GM19043 (cell line): Measurements from ENCODE around the gene AHR.

ENCODE experiments used
- ATAC-seq: cut with Tn5 transposase; IDR thresholded peaks from one replicate; pipeline ENCODE4 v1.9.1; 2021; ENCODE audit warnings: low read depth; ENCODE audit not compliant: unreplicated experiment

The AHR gene

GRCh38 chr7:17302575-17303142 is 4.2 kb downstream of the AHR start:
- peak; percentile 33 for ATAC-seq

- ATAC-seq: no peak
These were observed 6.5 kb downstream of the AHR start for GRCh38 chr7:17304926-17305325.

- no peak for ATAC-seq
These were observed 7.1 kb downstream of the AHR start for GRCh38 chr7:17305387-17306171.

DNA sequence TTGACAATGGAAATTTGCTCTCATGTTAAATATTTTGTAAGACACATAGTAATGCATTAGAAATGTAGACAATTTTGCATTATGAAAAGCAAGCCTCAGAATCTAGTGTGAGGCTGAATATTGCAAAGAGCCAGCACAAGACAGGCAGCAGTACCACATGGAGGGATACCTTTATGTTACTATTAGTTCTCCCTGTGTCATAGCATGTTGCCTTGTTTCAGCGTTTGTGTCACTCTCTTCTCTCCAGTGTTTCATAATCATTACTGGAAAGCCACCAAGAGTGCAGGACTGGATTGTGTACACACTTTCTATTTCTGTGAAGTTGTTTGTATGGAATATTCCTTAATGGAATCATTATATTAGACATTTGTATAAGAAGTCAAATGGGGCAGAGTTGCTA is 8.5 kb downstream of the AHR start:
- ATAC-seq: no peak

GRCh38 chr7:17307558-17307957 is 9.1 kb downstream of the AHR start:
- ATAC-seq: no peak

GRCh38 chr7:17307969-17308648 is 9.7 kb downstream of the AHR start:
- peak; percentile 42 for ATAC-seq

GRCh38 chr7:17311194-17311593 is 12.7 kb downstream of the AHR start:
- ATAC-seq: no peak

- no peak for ATAC-seq
These were observed 13.5 kb downstream of the AHR start for GRCh38 chr7:17311952-17312351.

- ATAC-seq: no peak
These were observed 14.2 kb downstream of the AHR start for GRCh38 chr7:17312641-17313040.

DNA sequence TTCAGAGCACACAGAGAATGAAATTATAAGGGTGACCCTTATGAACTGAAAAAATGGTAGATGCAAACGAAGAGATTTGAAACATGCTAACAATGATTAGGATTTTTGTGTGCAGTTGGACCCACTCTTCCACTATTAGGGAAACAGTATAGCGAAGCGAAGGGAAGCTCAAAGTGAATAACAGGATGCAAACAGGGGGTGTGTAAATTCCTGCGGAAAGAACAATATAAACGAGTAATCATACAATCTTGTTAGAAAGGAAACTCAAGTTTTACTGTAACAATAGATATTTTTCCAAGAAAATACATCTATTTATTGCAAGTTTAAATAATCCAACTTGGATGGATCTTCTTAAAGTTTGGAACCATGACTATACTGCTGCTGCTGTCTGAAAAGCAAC is 14.7 kb downstream of the AHR start:
- ATAC-seq: no peak

DNA sequence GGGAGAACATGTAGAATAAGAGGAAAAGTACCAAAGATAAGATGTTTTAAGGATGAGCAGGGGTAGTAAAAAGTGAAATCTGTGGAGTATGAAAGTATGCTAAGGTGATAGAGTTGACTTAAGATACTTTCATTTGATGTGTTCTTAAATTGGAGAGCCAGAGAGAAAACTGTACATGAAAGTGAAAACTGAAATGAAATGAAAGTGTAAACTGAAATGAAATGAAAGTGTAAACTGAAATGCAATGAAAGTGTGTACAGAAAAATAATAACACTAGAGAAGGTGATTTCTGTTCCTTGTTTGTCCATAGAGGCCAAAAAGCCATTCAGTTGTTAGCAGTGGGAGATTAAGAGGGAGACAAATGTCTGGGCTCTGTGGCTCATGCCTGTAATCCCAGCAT is 17.5 kb downstream of the AHR start:
- ATAC-seq: peak; percentile 44

- no peak for ATAC-seq
These were observed 19.7 kb downstream of the AHR start for GRCh38 chr7:17318146-17318545.

DNA sequence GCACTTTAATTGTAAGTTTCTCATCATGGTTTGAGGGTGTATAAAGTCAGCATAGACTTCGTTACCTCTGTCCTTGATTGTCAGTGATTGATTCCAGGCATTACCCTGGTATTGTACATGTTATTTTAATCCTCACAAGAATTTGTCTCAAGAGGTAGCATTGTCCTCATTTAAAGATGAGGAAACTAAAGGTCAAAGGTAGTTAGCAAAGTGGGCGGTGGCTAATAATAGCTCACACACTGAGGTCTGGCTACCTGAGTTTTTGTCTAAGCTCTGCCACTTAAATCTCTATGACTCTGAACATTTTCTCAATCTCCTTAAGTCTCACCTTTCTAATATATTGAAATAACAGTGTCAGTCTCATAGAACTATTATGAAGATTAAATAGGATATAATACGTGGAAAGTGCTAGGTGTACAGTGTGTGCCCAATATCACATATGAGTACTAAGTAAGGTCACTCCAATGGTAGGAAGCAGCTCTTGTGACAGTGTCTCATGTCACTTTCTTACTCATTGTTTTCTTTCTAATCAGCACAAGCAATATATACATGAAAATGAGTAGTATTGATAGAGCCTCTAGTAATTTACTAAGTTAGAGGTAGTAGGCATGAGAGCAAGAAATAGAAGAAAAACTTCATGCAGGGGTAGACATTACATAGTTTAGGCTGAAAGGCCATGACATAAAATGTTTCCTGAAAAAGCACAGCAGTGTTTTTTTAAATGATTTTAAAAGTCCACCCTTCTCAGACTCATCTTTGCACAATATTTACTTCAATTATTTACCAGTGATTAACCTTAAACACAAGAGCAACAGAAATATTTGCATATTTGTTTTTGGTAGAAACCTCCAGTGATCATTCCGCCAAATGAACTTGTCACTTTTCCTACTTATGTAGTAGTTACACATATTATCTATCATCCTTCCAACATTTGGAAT is 21.0 kb downstream of the AHR start:
- no peak for ATAC-seq

DNA sequence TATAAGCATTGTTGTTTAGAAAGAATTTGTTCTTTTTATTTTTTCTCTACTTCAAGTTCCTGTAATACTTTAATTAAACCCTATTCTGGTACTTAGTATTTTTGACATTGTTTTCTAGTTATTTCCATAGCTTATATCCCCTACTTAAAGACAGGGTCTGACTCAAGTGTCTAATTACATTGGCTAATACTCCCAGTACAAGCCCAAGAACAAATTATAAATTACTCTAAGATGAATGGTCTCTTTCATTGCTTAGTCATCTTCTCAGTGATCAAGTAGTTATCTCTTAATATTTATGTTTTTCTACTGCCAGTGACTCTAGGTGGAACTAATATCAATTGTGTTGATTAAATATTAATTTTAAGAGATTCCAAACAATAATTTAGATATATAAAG is 21.6 kb downstream of the AHR start:
- ATAC-seq: no peak

- no peak for ATAC-seq
These were observed 22.2 kb downstream of the AHR start for GRCh38 chr7:17320657-17321056.

- no peak for ATAC-seq
These were observed 26.9 kb downstream of the AHR start for GRCh38 chr7:17325364-17325763.

DNA sequence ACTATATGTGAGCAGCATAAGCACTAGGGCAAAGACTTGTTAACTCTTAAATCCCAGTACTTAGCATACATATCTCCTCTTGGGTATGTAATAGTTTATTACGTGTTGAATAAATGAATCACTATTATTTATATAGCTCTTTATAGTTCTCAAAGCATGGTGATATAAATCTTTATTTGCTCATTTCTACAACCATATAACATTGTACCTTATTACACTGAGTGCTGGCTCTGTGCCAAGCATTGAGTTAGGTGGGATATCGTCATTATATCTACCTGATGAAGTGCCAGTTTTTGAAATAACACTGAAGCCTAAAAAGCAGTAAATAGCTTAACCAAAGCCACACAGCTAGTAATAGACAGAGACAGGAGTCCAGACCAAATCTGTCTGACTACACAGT is 27.9 kb downstream of the AHR start:
- ATAC-seq: no peak

- ATAC-seq: no peak
These were observed 30.2 kb downstream of the AHR start for GRCh38 chr7:17328641-17329040.

GRCh38 chr7:17329440-17329839 is 31.0 kb downstream of the AHR start:
- no peak for ATAC-seq

DNA sequence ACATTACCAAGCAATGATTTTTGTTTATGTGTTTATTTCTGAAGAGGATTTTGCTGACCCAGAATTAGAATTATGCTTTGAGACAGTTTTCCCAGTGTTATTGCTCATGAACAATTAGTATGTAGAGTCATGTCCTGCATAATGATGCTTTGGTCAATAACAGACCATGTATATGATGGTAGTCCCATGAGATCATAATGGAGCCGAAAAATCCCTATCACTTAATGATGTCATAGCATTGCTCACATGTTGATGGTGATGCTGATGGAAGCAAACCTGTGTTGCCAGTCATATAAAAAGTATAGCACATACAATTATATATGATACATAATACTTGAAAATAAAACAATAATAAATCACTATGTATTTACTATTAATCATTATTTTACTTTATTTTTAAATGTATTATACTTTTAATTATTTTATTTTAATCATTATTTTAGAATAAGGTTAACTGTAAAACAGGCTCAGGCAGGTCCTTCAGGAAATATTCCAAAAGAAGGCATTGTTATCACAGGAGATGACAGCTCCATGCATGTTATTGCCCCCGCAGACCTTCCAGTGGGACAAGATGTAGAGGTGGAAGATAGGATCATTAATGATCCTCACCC is 33.5 kb downstream of the AHR start:
- ATAC-seq: no peak
